ENCODE data around the gene DDX39A.

DDX39A gene

GRCh38 chr19:14434543-14435319 is 15.6 kb upstream of the DDX39A start:
- DNase-seq (ENCODE audit: low read depth) = no peak

GRCh38 chr19:14433554-14434501 is 14.7 kb upstream of the DDX39A start:
- DNase-seq (ENCODE audit: low read depth) = no peak

GRCh38 chr19:14432791-14433553 is 13.8 kb upstream of the DDX39A start, which contains the start of gene PKN1:
Gene PKN1 (plus strand): TSS chr19:14433306. CDS start chr19:14433522, 216 bp downstream.
- no peak for DNase-seq (ENCODE audit: low read depth)

- no peak for DNase-seq (ENCODE audit: low read depth)
These were observed 11.6 kb upstream of the DDX39A start for GRCh38 chr19:14430712-14431111.

- no peak for DNase-seq (ENCODE audit: low read depth)
These were observed 9.8 kb upstream of the DDX39A start for GRCh38 chr19:14428882-14429416.

- DNase-seq (ENCODE audit: low read depth) = no peak
These were observed 8.3 kb upstream of the DDX39A start for GRCh38 chr19:14427461-14427860.

GRCh38 chr19:14425696-14426138 is 6.6 kb upstream of the DDX39A start:
- no peak for DNase-seq (ENCODE audit: low read depth)

- DNase-seq (ENCODE audit: low read depth) = no peak
These were observed 360 bp downstream of the DDX39A start for GRCh38 chr19:14418856-14419105.

GRCh38 chr19:14416817-14417231 is 2.3 kb downstream of the DDX39A start:
- no peak for DNase-seq (ENCODE audit: low read depth)

GRCh38 chr19:14414926-14415690 is 4.0 kb downstream of the DDX39A start:
- DNase-seq (ENCODE audit: low read depth) = no peak

- DNase-seq (ENCODE audit: low read depth) = no peak
These were observed 5.4 kb downstream of the DDX39A start for GRCh38 chr19:14413693-14414181.

GRCh38 chr19:14412996-14413692 is 6.0 kb downstream of the DDX39A start:
- no peak for DNase-seq (ENCODE audit: low read depth)

GRCh38 chr19:14412324-14412995 is 6.7 kb downstream of the DDX39A start:
- DNase-seq (ENCODE audit: low read depth) = no peak

- no peak for DNase-seq (ENCODE audit: low read depth)
These were observed 7.2 kb downstream of the DDX39A start for GRCh38 chr19:14411938-14412245.

GRCh38 chr19:14411161-14411937 is 7.8 kb downstream of the DDX39A start:
- DNase-seq (ENCODE audit: low read depth) = no peak

GRCh38 chr19:14410091-14411051 is 8.8 kb downstream of the DDX39A start:
- no peak for DNase-seq (ENCODE audit: low read depth)

GRCh38 chr19:14409146-14410023 is 9.8 kb downstream of the DDX39A start:
- no peak for DNase-seq (ENCODE audit: low read depth)

Measured in HS-27A (cell line).